T-cell (primary cell): Measurements from ENCODE around the gene CCSER1. TPM values are rescaled to one million over a fixed set of nuclear protein-coding genes. Genes with fewer than 3 reads are reported as not detected.

Source experiments
- ATAC-seq, 4 experiments: fragments of 200-7000 bp in 3 of 4; fragments of 150-1000 bp in 1 of 4; cut with Tn5 transposase; replicated peaks in 1 of 4; 1 replicate in 3 of 4; 2 replicates in 1 of 4; pipeline ENCODE4 v1.10.0; 2021; ENCODE audit warnings: moderate library complexity in 3 of 4, mild to moderate bottlenecking in 2 of 4, moderate number of reproducible peaks in 1 of 4
- CTCF ChIA-PET, 2 donors: fragments of 300-600 bp; sonication (Branson Sonifier 250); formaldehyde crosslinking; loops; one replicate each; lab custom pipeline; 2022; ENCODE audit warnings: antibody characterized with exemption in 2 of 2; lab: Charles Lee
- POLR2A ChIA-PET, 2 donors: fragments of 300-600 bp; sonication (Branson Sonifier 250); formaldehyde crosslinking; loops; one replicate each; lab custom pipeline; 2022; ENCODE audit warnings: antibody characterized with exemption in 2 of 2; lab: Charles Lee
- DNase-seq, 35 experiments: peaks; one replicate each; pipeline versions ENCODE4 v3.0.0 to v3.0.0-alpha.2; 2013 to 2023
- H3K27ac ChIP-seq: one replicate; pipeline ENCODE4 v1.5.1; 2013; ENCODE audit warnings: low read length
- H3K27me3 ChIP-seq, 2 experiments: replicated peaks in 1 of 2; 1 replicate in 1 of 2; 2 replicates in 1 of 2; pipeline versions ENCODE4 v1.6.1 to v1.7.0; 2013; ENCODE audit warnings: low read length in 1 of 2, mixed read lengths in 1 of 2; ENCODE audit not compliant: control insufficient read depth in 2 of 2, insufficient read depth in 2 of 2; ENCODE audit errors: extremely low read depth in 1 of 2
- H3K36me3 ChIP-seq, 2 donors: 1 replicate in 1 of 2; 2 replicates in 1 of 2; pipeline versions ENCODE4 v1.6.1 to v1.7.0; 2013; ENCODE audit warnings: low read length in 1 of 2; ENCODE audit not compliant: control insufficient read depth in 2 of 2, insufficient read depth in 1 of 2; ENCODE audit errors: extremely low read depth in 1 of 2
- H3K4me1 ChIP-seq, 2 experiments: 1 replicate in 1 of 2; 2 replicates in 1 of 2; pipeline versions ENCODE4 v1.6.1 to v1.7.0; 2013; ENCODE audit warnings: low read length in 2 of 2, mixed read lengths in 1 of 2; ENCODE audit not compliant: insufficient read depth in 2 of 2, control insufficient read depth in 1 of 2; ENCODE audit errors: extremely low read depth in 1 of 2
- H3K4me3 ChIP-seq, 2 donors: 1 replicate in 1 of 2; 2 replicates in 1 of 2; pipeline versions ENCODE4 v1.5.1 to v1.7.0; 2013; ENCODE audit warnings: mild to moderate bottlenecking in 2 of 2, low read length in 1 of 2, moderate library complexity in 1 of 2; ENCODE audit not compliant: control insufficient read depth in 1 of 2; ENCODE audit errors: extremely low read depth in 1 of 2
- H3K9me3 ChIP-seq: 2 replicates; pipeline ENCODE4 v1.7.0; 2013
- H3K27ac Mint-ChIP-seq, 2 donors: one replicate each; pipeline ENCODE4 v1.8.0; 2020 to 2021; ENCODE audit warnings: mild to moderate bottlenecking in 2 of 2, mixed read lengths in 2 of 2
- H3K27me3 Mint-ChIP-seq, 2 donors: one replicate each; pipeline ENCODE4 v1.8.0; 2021 to 2022; ENCODE audit warnings: mixed read lengths in 2 of 2
- H3K36me3 Mint-ChIP-seq: one replicate; pipeline ENCODE4 v1.8.0; 2021; ENCODE audit warnings: mixed read lengths
- H3K4me1 Mint-ChIP-seq, 3 donors: one replicate each; pipeline ENCODE4 v1.8.0; 2020 to 2022; ENCODE audit warnings: mixed read lengths in 3 of 3, mild to moderate bottlenecking in 1 of 3
- H3K4me3 Mint-ChIP-seq, 3 donors: one replicate each; pipeline ENCODE4 v1.8.0; 2020 to 2022; ENCODE audit warnings: mild to moderate bottlenecking in 3 of 3, mixed read lengths in 3 of 3, moderate library complexity in 3 of 3
- H3K9me3 Mint-ChIP-seq, 3 donors: one replicate each; pipeline ENCODE4 v1.8.0; 2020 to 2022; ENCODE audit warnings: mixed read lengths in 3 of 3
- WGBS: methylation state at CpG from one replicate; pipeline ENCODE4 v1.1.5; 2013; ENCODE audit warnings: missing lambda C conversion rate; ENCODE audit not compliant: insufficient coverage; 5-methylcytosine and 5-hydroxymethylcytosine counted together
- total RNA-seq, 35 experiments: library from RNA in 6 of 35; stranded (reverse) in 6 of 35; fragments of 120-200 nt in 1 of 35; gene quantifications; one replicate each; pipeline versions ENCODE4 v1.2.1 to v1.2.4 and lab custom pipeline; 2013 to 2026

Gene CCSER1
- total RNA-seq, 5 donors from 2014 or later (not counting 1 experiment from before 2014, with no cell fraction given): 0.35 to 1.4 (median 0.98) TPM

GRCh38 chr4:90124276-90124675, 2.9 kb upstream of the CCSER1 start:
- no peaks in the 10 kb centered on the region for H3K36me3 Mint-ChIP-seq
- Histone ChIP-seq H3K4me3 (no peak overlapping the region), H3K36me3 (no peaks in the 10 kb centered on the region), H3K27ac (no peak overlapping the region), H3K27me3 (peaks cover 0 to 16% of the 10 kb centered on the region in 2 experiments), H3K9me3 (no peaks in the 10 kb centered on the region), H3K4me1 (peaks cover 0 to 12% of the 10 kb centered on the region in 2 experiments)
- peaks cover 18 to 24% (median 22%) of the 10 kb centered on the region in 3 donors for H3K4me1 Mint-ChIP-seq
- DNase-seq (no peak), ATAC-seq (no peak)
- ChIA-PET POLR2A (no interaction called here), CTCF (no interaction called here)
- H3K4me3 Mint-ChIP-seq: no peak overlapping the region
- peaks cover 33 to 37% of the 10 kb centered on the region in 2 donors for H3K27me3 Mint-ChIP-seq
- H3K9me3 Mint-ChIP-seq: no peaks in the 10 kb centered on the region
- H3K27ac Mint-ChIP-seq: no peak overlapping the region

- ATAC-seq (no peak), DNase-seq (no peak)
- H3K9me3 ChIP-seq: no peaks in the 10 kb centered on the region
- H3K9me3 Mint-ChIP-seq: no peaks in the 10 kb centered on the region
- POLR2A ChIA-PET: interaction anchor here in 1 of 2 donors (0.6 kb wide), 1 partner anchor 1018 kb away, joined by 3 read pairs; no protein-coding TSS in a partner anchor
- WGBS: 4% methylated on average over 4 of the region's 8 CpGs
- H3K4me1 ChIP-seq: peaks cover 0 to 12% of the 10 kb centered on the region in 2 experiments
- H3K27me3 ChIP-seq: peaks cover 0 to 19% of the 10 kb centered on the region in 2 experiments
- H3K4me3 ChIP-seq: peak overlapping the region; percentile 35 to 63
- no peaks in the 10 kb centered on the region for H3K36me3 Mint-ChIP-seq
- H3K36me3 ChIP-seq: no peaks in the 10 kb centered on the region
- peaks cover 39 to 43% of the 10 kb centered on the region in 2 donors for H3K27me3 Mint-ChIP-seq
- H3K27ac Mint-ChIP-seq: no peak overlapping the region
- no peak overlapping the region for H3K27ac ChIP-seq
- H3K4me3 Mint-ChIP-seq: peak overlapping the region; percentile 62 to 83 (median 78)
- peaks cover 19 to 25% (median 22%) of the 10 kb centered on the region in 3 donors for H3K4me1 Mint-ChIP-seq
- CTCF ChIA-PET: no interaction called here
Observed at GRCh38 chr4:90126805-90127204, 389 bp upstream of the CCSER1 start.

- CTCF ChIA-PET: interaction anchor here in 1 of 2 donors (0.9 kb wide), 1 partner anchor 165 kb away, joined by 3 read pairs; no protein-coding TSS in a partner anchor
- Mint-ChIP-seq H3K27me3 (peaks cover 39 to 47% of the 10 kb centered on the region in 2 donors), H3K4me3 (peak overlapping the region; percentile 65 to 83 (median 78)), H3K36me3 (no peaks in the 10 kb centered on the region), H3K27ac (no peak overlapping the region), H3K9me3 (no peaks in the 10 kb centered on the region), H3K4me1 (peaks cover 19 to 25% (median 22%) of the 10 kb centered on the region in 3 donors)
- Histone ChIP-seq H3K36me3 (no peaks in the 10 kb centered on the region), H3K4me3 (peak overlapping the region; percentile 35 to 63), H3K27me3 (peaks cover 0 to 19% of the 10 kb centered on the region in 2 experiments), H3K4me1 (peaks cover 0 to 12% of the 10 kb centered on the region in 2 experiments), H3K9me3 (no peaks in the 10 kb centered on the region), H3K27ac (no peak overlapping the region)
- POLR2A ChIA-PET: interaction anchor here in 1 of 2 donors (0.6 kb wide), 1 partner anchor 1019 kb away, joined by 3 read pairs; no protein-coding TSS in a partner anchor
- WGBS: 3% methylated on average over 81 of the region's 81 CpGs
- peak in 1 of 35 experiments; percentile 2 for DNase-seq
- ATAC-seq: peak in 3 of 4 experiments; percentile 15 to 39 (median 38)
Observed at GRCh38 chr4:90127706-90128345, 632 bp downstream of the CCSER1 start.

DNA sequence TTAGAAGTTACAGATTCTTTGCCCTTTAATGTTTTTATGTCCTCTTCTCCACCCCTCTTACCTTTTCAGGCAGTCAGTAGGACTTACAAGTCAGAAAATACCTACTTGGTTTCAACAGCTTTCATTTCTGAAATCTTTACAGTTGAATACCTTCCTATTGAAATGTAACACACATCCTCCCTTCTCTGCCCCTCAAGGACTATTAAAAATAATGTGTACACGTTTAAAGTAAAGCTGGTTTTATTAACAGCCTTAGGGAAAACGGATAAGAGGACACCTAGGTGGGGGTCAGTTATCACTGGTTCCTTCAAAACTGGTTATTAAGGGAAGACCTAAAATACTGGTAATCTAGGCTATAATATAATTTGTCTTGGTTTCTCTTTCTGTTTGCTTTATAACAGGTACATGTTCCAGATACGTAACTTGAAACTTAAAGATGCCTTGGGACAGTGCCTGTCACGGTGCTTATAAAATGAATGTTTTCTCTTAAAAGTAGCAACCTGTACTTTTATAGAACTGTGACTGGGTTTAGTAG, 1.8 kb downstream of the CCSER1 start:
- Mint-ChIP-seq H3K9me3 (no peaks in the 10 kb centered on the region), H3K36me3 (no peaks in the 10 kb centered on the region), H3K27me3 (peaks cover 36 to 42% of the 10 kb centered on the region in 2 donors), H3K4me3 (peak overlapping the region; percentile 65 to 75 (median 72)), H3K4me1 (peaks cover 19 to 25% (median 22%) of the 10 kb centered on the region in 3 donors), H3K27ac (peak overlapping the region in 1 of 2 donors; percentile 34)
- no peak for DNase-seq
- peaks cover 0 to 12% of the 10 kb centered on the region in 2 experiments for H3K4me1 ChIP-seq
- ChIA-PET POLR2A (no interaction called here), CTCF (interaction anchor here in 1 of 2 donors (0.9 kb wide), 1 partner anchor 164 kb away, joined by 3 read pairs; no protein-coding TSS in a partner anchor)
- 60% methylated on average over 1 of the region's 4 CpGs for whole genome bisulfite sequencing
- no peaks in the 10 kb centered on the region for H3K9me3 ChIP-seq
- H3K27me3 ChIP-seq: peaks cover 0 to 19% of the 10 kb centered on the region in 2 experiments
- H3K27ac ChIP-seq: no peak overlapping the region
- H3K4me3 ChIP-seq: peak overlapping the region in 1 of 2 donors; percentile 19
- ATAC-seq: no peak
- no peaks in the 10 kb centered on the region for H3K36me3 ChIP-seq

GRCh38 chr4:90130076-90130475, 2.9 kb downstream of the CCSER1 start:
- ATAC-seq (no peak), DNase-seq (no peak)
- Histone ChIP-seq H3K27me3 (peaks cover 0 to 19% of the 10 kb centered on the region in 2 experiments), H3K9me3 (no peaks in the 10 kb centered on the region), H3K4me3 (no peak overlapping the region), H3K27ac (no peak overlapping the region), H3K36me3 (no peaks in the 10 kb centered on the region), H3K4me1 (peaks cover 0 to 12% of the 10 kb centered on the region in 2 experiments)
- no peak overlapping the region for H3K4me3 Mint-ChIP-seq
- WGBS: 67% methylated on average over 1 of the region's 5 CpGs
- CTCF ChIA-PET: no interaction called here
- H3K27me3 Mint-ChIP-seq: peaks cover 36 to 37% of the 10 kb centered on the region in 2 donors
- H3K36me3 Mint-ChIP-seq: no peaks in the 10 kb centered on the region
- peaks cover 19 to 25% (median 22%) of the 10 kb centered on the region in 3 donors for H3K4me1 Mint-ChIP-seq
- POLR2A ChIA-PET: no interaction called here
- H3K27ac Mint-ChIP-seq: no peak overlapping the region
- no peaks in the 10 kb centered on the region for H3K9me3 Mint-ChIP-seq

GRCh38 chr4:90137555-90137954, 10.4 kb downstream of the CCSER1 start:
- ATAC-seq (no peak), DNase-seq (no peak)
- no peaks in the 10 kb centered on the region for H3K9me3 Mint-ChIP-seq
- H3K27ac Mint-ChIP-seq: no peak overlapping the region
- ChIA-PET POLR2A (no interaction called here), CTCF (no interaction called here)
- no peak overlapping the region for H3K4me3 Mint-ChIP-seq
- Histone ChIP-seq H3K36me3 (no peaks in the 10 kb centered on the region), H3K4me3 (no peak overlapping the region), H3K4me1 (no peaks in the 10 kb centered on the region), H3K27me3 (no peaks in the 10 kb centered on the region), H3K9me3 (no peaks in the 10 kb centered on the region), H3K27ac (no peak overlapping the region)
- no peaks in the 10 kb centered on the region for H3K36me3 Mint-ChIP-seq
- H3K27me3 Mint-ChIP-seq: peaks cover 0 to 6% of the 10 kb centered on the region in 2 donors
- no peaks in the 10 kb centered on the region for H3K4me1 Mint-ChIP-seq
- 76% methylated on average over 4 of the region's 4 CpGs for WGBS
